Astrocyte of the spinal cord (primary cell): ENCODE measurements around the gene HOXB9.

Experiments
- DNase-seq: peaks from one replicate; pipeline ENCODE4 v3.0.0; 2011; ENCODE audit warnings: low read depth, low spot score
- H3K4me3 ChIP-seq: 2 replicates; pipeline ENCODE4 v1.5.1; 2011; ENCODE audit warnings: low read depth, mild to moderate bottlenecking, low read length, moderate library complexity
- CTCF ChIP-seq: IDR thresholded peaks from 2 replicates; pipeline ENCODE4 v1.5.1; 2012; ENCODE audit warnings: low read depth, mild to moderate bottlenecking, low read length, inconsistent platforms
- in situ Hi-C: cut with HindIII; loops from 2 replicates; pipeline ENCODE4 v1.10.0; 2017; ENCODE audit warnings: low sequenced_read_pairs

The HOXB9 gene

GRCh38 chr17:48647963-48648245 is 21.7 kb upstream of the HOXB9 start:
- H3K4me3 ChIP-seq = no peak overlapping the region
- TF ChIP-seq CTCF = no peak
- in situ Hi-C loops = no loop called here
- DNase-seq = no peak

- TF ChIP-seq CTCF = no peak
- DNase-seq = peak; percentile 30
- H3K4me3 ChIP-seq = peak overlapping the region; percentile 48
- in situ Hi-C loops = no loop called here
Measured at GRCh38 chr17:48647103-48647962, 21.2 kb upstream of the HOXB9 start.

- TF ChIP-seq CTCF = no peak
- in situ Hi-C loops = no loop called here
- peak overlapping the region; percentile 48 for H3K4me3 ChIP-seq
- DNase-seq = peak; percentile 39
Measured at GRCh38 chr17:48646183-48647102, 20.3 kb upstream of the HOXB9 start.

GRCh38 chr17:48645639-48646182 is 19.6 kb upstream of the HOXB9 start:
- no peak for TF ChIP-seq CTCF
- DNase-seq = no peak
- in situ Hi-C loops = no loop called here
- H3K4me3 ChIP-seq = peak overlapping the region; percentile 48

GRCh38 chr17:48644910-48645557 is 18.9 kb upstream of the HOXB9 start:
- in situ Hi-C loops = no loop called here
- TF ChIP-seq CTCF = no peak
- DNase-seq = no peak
- peak overlapping the region; percentile 48 for H3K4me3 ChIP-seq

GRCh38 chr17:48644159-48644558 is 18.0 kb upstream of the HOXB9 start:
- TF ChIP-seq CTCF = no peak
- in situ Hi-C loops = no loop called here
- DNase-seq = no peak
- peak overlapping the region; percentile 48 for H3K4me3 ChIP-seq
